ENCODE measurements around the gene SZRD1.

SZRD1 gene

GRCh38 chr1:16410803-16411202 is 43.8 kb downstream of the SZRD1 start:
- no peaks in the 10 kb centered on the region for H3K27me3 ChIP-seq (ENCODE audit: insufficient read depth, low read depth, severe bottlenecking)
- no peak overlapping the region for H3K4me3 ChIP-seq (ENCODE audit: low read depth, low read length)
- DNase-seq, result no peak
- TF ChIP-seq, protein P1, sequence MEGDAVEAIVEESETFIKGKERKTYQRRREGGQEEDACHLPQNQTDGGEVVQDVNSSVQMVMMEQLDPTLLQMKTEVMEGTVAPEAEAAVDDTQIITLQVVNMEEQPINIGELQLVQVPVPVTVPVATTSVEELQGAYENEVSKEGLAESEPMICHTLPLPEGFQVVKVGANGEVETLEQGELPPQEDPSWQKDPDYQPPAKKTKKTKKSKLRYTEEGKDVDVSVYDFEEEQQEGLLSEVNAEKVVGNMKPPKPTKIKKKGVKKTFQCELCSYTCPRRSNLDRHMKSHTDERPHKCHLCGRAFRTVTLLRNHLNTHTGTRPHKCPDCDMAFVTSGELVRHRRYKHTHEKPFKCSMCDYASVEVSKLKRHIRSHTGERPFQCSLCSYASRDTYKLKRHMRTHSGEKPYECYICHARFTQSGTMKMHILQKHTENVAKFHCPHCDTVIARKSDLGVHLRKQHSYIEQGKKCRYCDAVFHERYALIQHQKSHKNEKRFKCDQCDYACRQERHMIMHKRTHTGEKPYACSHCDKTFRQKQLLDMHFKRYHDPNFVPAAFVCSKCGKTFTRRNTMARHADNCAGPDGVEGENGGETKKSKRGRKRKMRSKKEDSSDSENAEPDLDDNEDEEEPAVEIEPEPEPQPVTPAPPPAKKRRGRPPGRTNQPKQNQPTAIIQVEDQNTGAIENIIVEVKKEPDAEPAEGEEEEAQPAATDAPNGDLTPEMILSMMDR (IDR thresholded peaks at IDR 0.05; ENCODE audit: low read depth, low read length), result no peak
- no peaks in the 10 kb centered on the region for H3K9me3 ChIP-seq (ENCODE audit: severe bottlenecking)
- no peaks in the 10 kb centered on the region for H3K36me3 ChIP-seq
- no peak overlapping the region for H3K27ac ChIP-seq

DNA sequence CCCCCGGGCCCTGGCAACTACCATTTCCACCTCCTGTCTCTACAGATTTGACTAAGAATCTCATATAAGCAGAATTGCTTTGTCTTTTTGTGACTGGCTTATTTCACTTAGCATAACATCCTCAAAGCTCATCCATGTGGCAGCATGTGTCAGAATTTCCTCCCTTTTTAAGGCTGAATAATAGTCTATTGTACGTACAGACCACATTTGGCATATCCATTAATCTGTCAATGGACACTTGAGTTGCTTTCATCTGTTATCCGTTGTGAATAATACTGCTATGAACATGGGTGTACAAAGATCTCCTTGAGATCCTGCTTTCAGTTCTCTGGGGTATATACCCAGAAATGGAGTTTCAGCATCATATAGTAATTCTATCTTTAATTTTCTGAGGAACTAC is 46.1 kb downstream of the SZRD1 start:
- Histone ChIP-seq H3K27ac (no peak overlapping the region), H3K27me3 (ENCODE audit: insufficient read depth, low read depth, severe bottlenecking) (no peaks in the 10 kb centered on the region), H3K4me3 (ENCODE audit: low read depth, low read length) (no peak overlapping the region), H3K9me3 (ENCODE audit: severe bottlenecking) (no peaks in the 10 kb centered on the region), H3K36me3 (no peaks in the 10 kb centered on the region)
- DNase-seq, result no peak
- TF ChIP-seq, protein P1 (IDR thresholded peaks at IDR 0.05; ENCODE audit: low read depth, low read length), result no peak

DNA sequence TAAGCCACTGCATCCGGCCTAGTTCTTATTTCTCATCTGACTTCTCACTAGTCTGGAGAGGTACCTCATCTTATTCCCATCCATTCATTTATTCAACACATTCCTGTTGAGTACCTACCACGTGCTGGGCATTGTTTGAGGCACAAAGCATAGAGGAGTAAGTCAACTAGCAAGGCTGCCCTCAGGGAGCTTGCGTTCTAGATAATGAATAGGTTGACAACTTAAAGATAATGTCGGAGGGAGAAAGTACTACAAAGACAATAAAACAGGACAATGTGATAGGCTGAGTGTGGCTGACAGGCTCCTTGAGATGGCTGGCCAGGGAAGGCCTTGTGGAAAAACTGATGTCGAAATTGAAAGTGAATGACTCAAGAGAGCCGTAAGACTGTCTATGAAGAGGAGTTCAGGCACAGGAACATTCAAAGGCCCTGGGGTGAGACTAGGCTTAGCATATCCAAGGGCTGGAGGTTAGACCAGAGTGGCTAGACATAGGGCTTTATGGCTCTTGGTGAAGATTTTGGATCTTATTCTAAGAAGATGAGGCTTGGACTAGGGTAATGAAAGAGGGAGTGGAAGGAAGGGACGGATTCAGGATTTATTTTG is 51.9 kb downstream of the SZRD1 start:
- H3K9me3 ChIP-seq (ENCODE audit: severe bottlenecking), result no peaks in the 10 kb centered on the region
- no peak overlapping the region for H3K27ac ChIP-seq
- H3K36me3 ChIP-seq, result no peaks in the 10 kb centered on the region
- H3K4me3 ChIP-seq (ENCODE audit: low read depth, low read length), result no peak overlapping the region
- no peaks in the 10 kb centered on the region for H3K27me3 ChIP-seq (ENCODE audit: insufficient read depth, low read depth, severe bottlenecking)
- DNase-seq, result no peak
- TF ChIP-seq, protein P1 (IDR thresholded peaks at IDR 0.05; ENCODE audit: low read depth, low read length), result no peak

- H3K4me3 ChIP-seq (ENCODE audit: low read depth, low read length), result no peak overlapping the region
- H3K27ac ChIP-seq, result no peak overlapping the region
- H3K36me3 ChIP-seq, result no peaks in the 10 kb centered on the region
- TF ChIP-seq, protein P1 (IDR thresholded peaks at IDR 0.05; ENCODE audit: low read depth, low read length), result no peak
- no peaks in the 10 kb centered on the region for H3K27me3 ChIP-seq (ENCODE audit: insufficient read depth, low read depth, severe bottlenecking)
- no peak for DNase-seq
- H3K9me3 ChIP-seq (ENCODE audit: severe bottlenecking), result no peaks in the 10 kb centered on the region
Observed at GRCh38 chr1:16420424-16421118, 53.5 kb downstream of the SZRD1 start.

GRCh38 chr1:16421201-16421600 is 54.2 kb downstream of the SZRD1 start:
- TF ChIP-seq, protein P1 (IDR thresholded peaks at IDR 0.05; ENCODE audit: low read depth, low read length), result no peak
- Histone ChIP-seq H3K9me3 (ENCODE audit: severe bottlenecking) (no peaks in the 10 kb centered on the region), H3K27me3 (ENCODE audit: insufficient read depth, low read depth, severe bottlenecking) (no peaks in the 10 kb centered on the region), H3K4me3 (ENCODE audit: low read depth, low read length) (no peak overlapping the region), H3K36me3 (no peaks in the 10 kb centered on the region), H3K27ac (no peak overlapping the region)
- no peak for DNase-seq

Data from WERI-Rb-1 (cell line).